Hypothalamus (tissue), 51 donors: ENCODE measurements around the gene CCL7.

Source experiments
- DNase-seq, 51 donors: peaks; one replicate each; lab custom pipeline; 2025; lab: John Stamatoyannopoulos, UW

Gene CCL7

GRCh38 chr17:34246446-34246845 is 23.6 kb upstream of the CCL7 start:
- DNase-seq, result no peak

DNA sequence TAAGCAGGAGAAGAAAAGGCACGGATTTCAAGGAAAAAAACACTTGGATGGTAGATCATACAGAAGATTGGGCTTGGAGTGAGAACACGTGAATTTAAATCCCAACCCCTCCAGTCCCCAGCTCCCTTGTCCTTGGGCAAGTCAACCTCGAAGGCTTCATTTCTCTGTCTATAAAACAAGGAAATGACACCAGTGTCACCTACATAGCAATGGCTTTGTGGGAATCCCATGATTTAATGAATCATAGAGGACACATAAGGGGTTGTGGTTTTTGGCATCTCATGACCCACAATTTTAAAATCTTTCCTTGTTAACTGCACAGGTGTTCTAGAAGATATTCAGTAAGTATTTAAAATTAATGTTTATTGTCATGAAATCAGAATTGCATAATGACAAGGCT is 23.1 kb upstream of the CCL7 start:
- DNase-seq, result no peak

DNA sequence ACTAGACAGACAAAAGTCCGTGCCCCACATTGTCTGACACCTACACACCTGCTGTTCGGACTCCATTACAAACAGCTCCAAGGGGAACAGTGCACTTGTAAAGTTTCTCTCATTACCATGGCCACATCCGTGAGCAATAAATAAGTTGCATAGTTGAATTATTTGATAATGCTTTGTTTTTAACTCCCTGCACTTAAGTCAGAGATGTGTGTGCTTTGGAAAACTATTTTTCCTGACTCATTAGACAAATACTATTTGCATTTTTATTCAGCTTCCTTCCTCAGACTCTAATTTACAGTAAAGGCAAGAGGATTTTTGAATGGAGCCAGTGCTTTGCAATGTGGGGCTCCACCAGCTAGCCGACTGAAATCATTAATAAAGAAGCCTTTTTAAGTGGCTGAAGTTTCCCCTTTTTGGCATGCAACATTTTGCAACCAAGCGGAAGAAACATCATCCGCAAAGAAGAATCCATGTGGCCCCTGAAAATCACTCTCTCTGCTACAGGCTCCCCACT is 21.5 kb upstream of the CCL7 start:
- DNase-seq, result no peak

DNA sequence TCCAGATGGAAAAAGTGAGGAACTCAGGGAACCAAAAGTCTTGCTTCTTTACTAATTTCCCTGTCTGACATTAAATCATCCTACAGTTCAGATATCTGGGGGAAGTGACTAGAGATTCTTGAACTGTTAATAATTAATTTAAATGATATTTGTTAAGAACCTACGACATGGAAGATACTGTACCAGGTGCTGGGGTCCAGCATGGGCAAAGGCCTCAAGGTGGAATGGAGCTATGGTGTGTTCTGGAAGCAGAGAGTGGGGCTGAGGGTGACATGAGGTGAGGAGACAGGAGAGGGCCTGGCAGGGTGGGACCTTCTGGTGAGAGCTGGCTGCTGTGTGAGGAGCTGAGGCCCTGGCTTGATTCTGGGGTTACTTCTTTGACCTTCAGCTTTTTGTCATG is 21.0 kb upstream of the CCL7 start:
- DNase-seq, result no peak

- no peak for DNase-seq
These were observed 20.5 kb upstream of the CCL7 start for GRCh38 chr17:34249478-34249877.

DNA sequence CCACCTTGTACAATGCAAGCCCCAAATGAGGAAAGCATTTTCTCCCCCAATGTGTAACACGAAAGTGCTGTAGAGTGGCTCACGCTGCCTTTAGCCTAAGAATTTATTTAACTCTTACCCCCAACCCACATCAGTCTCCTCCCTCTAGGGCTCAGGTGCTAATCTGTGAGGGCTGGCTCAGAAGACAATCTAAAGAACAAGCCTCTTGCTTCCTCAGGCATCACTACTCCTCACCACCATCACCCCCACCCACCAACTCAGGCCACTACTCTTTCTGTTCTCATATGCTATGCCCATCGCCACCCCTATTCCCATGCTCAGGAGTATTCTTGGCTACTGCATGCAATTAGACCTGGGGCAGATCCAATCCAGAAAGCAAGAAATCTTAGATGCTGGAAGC is 18.8 kb upstream of the CCL7 start:
- no peak for DNase-seq

DNA sequence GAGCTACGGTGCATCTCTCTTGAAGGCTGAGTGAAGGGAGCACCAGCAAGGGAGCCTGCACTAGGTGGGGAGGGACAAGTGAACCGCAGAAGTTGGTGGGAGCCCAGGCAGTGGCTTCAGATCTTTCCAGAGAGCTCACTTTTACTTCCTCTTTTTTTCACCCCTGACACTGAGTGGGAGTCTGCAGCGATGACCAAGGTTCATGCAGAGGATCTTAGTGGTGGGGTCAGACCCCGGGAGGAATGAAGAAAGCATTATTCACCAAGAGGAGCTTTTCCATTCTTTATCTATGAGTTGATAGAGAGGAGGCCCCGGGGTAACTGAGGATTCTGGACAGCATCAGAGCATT is 18.0 kb upstream of the CCL7 start:
- peak in 2 of 51 donors; percentile 13 to 23 for DNase-seq

DNA sequence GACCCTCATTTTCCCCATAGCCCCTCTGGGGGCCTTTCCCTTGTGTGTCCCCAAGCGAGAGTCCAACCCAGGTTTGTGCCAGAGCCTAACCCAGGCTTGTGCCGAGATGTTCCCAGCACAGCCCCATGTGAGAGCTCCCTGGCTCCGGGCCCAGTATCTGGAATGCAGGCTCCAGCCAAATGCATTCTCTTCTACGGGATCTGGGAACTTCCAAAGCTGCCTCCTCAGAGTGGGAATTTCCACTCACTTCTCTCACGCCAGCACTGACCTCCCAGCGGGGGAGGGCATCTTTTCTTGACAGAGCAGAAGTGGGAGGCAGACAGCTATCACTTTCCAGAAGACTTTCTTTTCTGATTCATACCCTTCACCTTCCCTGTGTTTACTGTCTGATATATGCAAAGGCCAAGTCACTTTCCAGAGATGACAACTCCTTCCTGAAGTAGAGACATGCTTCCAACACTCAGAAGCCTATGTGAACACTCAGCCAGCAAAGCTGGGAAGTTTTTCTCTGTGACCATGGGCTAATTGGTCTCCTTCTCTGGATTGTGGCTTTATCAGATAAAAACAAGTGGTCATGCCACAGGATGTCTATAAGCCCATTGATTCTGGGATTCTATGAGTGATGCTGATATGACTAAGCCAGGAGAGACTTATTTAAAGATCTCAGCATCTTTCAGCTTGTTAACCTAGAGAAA is 17.4 kb upstream of the CCL7 start:
- peak in 42 of 51 donors; percentile 23 to 85 (median 59) for DNase-seq

DNA sequence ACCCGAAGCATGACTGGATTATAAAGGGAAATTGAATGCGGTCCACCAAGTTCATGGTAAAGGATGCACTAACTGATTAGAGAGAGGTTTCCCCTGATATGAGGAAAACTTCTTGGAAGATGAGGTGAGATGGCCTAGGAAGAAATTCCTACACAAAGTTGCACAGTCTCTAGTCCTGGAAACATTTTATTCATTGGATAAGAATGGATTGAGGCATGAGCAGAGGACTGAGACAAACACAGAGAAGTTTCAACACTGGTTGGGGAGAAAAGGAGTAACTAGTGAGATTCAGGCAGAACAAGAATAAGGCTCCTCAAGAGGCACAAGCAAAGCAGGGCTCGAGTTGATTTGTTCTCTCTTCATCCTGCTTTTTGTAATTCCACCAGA is 16.9 kb upstream of the CCL7 start:
- DNase-seq, result no peak

GRCh38 chr17:34254146-34254545 is 15.9 kb upstream of the CCL7 start:
- DNase-seq, result no peak

- DNase-seq, result peak in 24 of 51 donors; percentile 8 to 58 (median 30)
These were observed 15.2 kb upstream of the CCL7 start, which contains the start of gene CCL2 for GRCh38 chr17:34254651-34255380. CCL2 (plus strand) TSS chr17:34255285; CDS start chr17:34255350, 65 bp downstream.

DNA sequence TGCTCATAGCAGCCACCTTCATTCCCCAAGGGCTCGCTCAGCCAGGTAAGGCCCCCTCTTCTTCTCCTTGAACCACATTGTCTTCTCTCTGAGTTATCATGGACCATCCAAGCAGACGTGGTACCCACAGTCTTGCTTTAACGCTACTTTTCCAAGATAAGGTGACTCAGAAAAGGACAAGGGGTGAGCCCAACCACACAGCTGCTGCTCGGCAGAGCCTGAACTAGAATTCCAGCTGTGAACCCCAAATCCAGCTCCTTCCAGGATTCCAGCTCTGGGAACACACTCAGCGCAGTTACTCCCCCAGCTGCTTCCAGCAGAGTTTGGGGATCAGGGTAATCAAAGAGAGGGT is 14.7 kb upstream of the CCL7 start:
- DNase-seq, result no peak

- no peak for DNase-seq
These were observed 14.2 kb upstream of the CCL7 start for GRCh38 chr17:34255841-34256240.

DNA sequence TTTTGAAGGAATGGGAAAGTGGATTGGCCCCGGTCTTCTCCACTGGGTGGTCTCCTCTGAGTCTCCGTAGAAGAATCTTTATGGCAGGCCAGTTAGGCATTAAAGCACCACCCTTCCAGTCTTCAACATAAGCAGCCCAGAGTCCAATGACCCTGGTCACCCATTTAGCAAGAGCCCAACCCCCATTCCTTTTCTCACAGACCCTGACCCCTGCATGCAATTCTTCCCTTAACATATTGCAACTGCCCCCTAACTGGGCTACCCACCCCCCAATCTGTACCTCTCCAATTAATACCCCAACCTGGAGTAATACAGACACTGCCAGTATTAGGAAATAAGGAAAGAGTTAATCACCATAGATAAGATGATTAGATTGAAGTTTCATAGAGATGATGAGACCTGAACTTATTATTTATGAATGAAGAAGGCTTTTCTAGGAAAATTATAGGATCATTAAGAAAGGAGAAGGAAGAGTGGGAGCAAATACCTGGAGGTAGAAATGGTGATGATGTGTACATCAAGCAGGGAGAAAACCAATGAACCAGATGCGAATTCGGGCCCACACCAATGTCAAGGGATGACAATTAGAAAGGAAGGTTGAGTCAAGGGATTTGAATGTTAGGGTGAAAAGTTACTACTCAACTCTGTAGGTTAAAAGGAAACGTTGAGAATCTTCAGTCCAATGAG is 12.6 kb upstream of the CCL7 start:
- no peak for DNase-seq

DNA sequence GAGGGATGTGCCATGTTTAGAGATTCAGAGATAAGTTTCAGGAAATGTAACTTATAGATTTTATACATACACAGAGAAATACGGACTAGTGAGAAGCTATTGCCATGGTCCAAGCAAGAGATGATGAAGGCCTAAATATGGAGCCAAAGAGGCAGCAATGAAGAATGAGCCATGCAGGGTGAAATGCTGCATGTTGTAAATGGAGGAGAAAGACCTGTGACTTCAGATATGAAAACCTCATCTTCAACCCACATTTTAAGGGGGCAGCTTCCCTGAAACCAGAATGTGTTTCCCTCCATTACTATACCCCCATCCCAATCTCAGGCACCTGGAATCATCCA is 12.1 kb upstream of the CCL7 start:
- DNase-seq, result no peak

DNA sequence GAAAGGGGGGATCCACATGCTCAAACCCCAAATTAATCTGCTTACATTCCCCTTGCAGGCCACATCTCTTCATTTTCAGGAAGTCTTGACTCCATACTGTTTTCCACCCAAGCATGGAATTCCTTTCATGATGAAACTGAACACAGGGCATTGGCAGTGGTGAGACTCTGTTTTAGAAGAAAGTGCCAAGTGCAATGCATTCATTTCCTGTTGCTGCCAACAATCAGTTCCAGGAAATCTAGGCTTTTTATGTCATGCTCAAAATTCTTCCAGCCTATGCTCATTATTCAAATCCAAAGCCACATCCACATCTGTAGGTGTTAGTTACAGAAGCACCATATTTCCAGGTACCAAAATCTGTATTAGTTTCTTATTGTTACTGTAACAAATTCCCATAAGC is 10.9 kb upstream of the CCL7 start:
- DNase-seq, result no peak

DNA sequence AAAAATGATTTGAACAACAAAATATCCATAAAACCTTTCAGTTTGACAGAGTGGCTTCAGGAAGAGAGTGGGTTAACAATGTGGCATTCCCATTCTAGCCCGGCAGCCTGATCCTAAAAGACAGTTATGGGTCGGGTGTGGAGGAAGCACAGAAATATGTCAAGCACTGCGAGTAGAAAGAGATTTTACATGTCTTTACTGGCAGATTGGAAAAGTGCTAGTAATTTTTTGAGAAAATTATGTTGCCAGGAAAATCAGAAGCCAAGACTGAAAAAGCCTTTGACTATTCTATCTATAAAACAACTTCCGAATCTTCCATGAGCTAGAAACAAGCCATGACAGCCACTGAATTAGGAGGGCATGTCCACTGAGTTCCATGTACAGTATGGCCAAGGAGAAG is 9.2 kb upstream of the CCL7 start:
- no peak for DNase-seq

GRCh38 chr17:34261568-34262337 is 8.3 kb upstream of the CCL7 start:
- DNase-seq, result no peak

GRCh38 chr17:34265711-34266110 is 4.3 kb upstream of the CCL7 start:
- no peak for DNase-seq

DNA sequence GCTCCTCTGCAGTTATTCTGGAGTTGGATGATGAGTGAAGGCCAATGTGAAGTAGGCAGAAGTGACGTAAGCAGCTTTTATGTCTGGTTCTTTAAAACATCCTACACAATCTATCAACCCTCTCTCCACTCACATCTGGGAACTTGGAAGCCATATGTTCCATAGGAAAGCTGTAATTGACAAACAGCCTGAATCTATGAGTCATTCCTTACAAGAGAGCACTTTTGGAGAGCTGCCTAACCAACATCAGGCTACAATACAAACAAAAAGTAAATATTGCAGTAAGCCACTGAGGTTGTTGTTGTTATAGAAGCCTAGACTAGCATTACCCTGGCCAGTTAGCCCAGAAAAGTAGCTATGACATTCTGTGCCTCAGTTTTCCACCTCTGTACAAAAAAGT is 5.9 kb downstream of the CCL7 start:
- no peak for DNase-seq

- no peak for DNase-seq
These were observed 6.8 kb downstream of the CCL7 start for GRCh38 chr17:34276826-34277225.
